ENCODE data around the gene GALNT18. TPM values are rescaled to one million over a fixed set of nuclear protein-coding genes. Genes with fewer than 3 reads are reported as not detected.

Gene GALNT18
- total RNA-seq, 1 experiment from 2014 or later, result 0.18 TPM

- no peak for DNase-seq (ENCODE audit: low spot score)
Observed at GRCh38 chr11:11313902-11314692, 307.7 kb downstream of the GALNT18 start.

GRCh38 chr11:11313426-11313825 is 308.4 kb downstream of the GALNT18 start:
- no peak for DNase-seq (ENCODE audit: low spot score)

GRCh38 chr11:11312738-11313137 is 309.1 kb downstream of the GALNT18 start:
- DNase-seq (ENCODE audit: low spot score), result no peak

- DNase-seq (ENCODE audit: low spot score), result no peak
Observed at GRCh38 chr11:11311169-11311568, 310.6 kb downstream of the GALNT18 start.

GRCh38 chr11:11309906-11310305 is 311.9 kb downstream of the GALNT18 start:
- DNase-seq (ENCODE audit: low spot score), result no peak

GRCh38 chr11:11308249-11308648 is 313.6 kb downstream of the GALNT18 start:
- no peak for DNase-seq (ENCODE audit: low spot score)

GRCh38 chr11:11306855-11307254 is 314.9 kb downstream of the GALNT18 start:
- no peak for DNase-seq (ENCODE audit: low spot score)

GRCh38 chr11:11304550-11304949 is 317.3 kb downstream of the GALNT18 start:
- DNase-seq (ENCODE audit: low spot score), result no peak

GRCh38 chr11:11302565-11302964 is 319.2 kb downstream of the GALNT18 start:
- no peak for DNase-seq (ENCODE audit: low spot score)

GRCh38 chr11:11301212-11301611 is 320.6 kb downstream of the GALNT18 start:
- DNase-seq (ENCODE audit: low spot score), result no peak

GRCh38 chr11:11297578-11297977 is 324.2 kb downstream of the GALNT18 start:
- DNase-seq (ENCODE audit: low spot score), result no peak

GRCh38 chr11:11296434-11296833 is 325.4 kb downstream of the GALNT18 start:
- DNase-seq (ENCODE audit: low spot score), result no peak

GRCh38 chr11:11294551-11294855 is 327.3 kb downstream of the GALNT18 start:
- no peak for DNase-seq (ENCODE audit: low spot score)

- no peak for DNase-seq (ENCODE audit: low spot score)
Observed at GRCh38 chr11:11293798-11294550, 327.8 kb downstream of the GALNT18 start.

- DNase-seq (ENCODE audit: low spot score), result no peak
Observed at GRCh38 chr11:11292839-11293238, 329.0 kb downstream of the GALNT18 start.

- DNase-seq (ENCODE audit: low spot score), result no peak
Observed at GRCh38 chr11:11291041-11292015, 330.5 kb downstream of the GALNT18 start.

- no peak for DNase-seq (ENCODE audit: low spot score)
Observed at GRCh38 chr11:11290354-11290753, 331.5 kb downstream of the GALNT18 start.

GRCh38 chr11:11289669-11290068 is 332.1 kb downstream of the GALNT18 start:
- DNase-seq (ENCODE audit: low spot score), result no peak

GRCh38 chr11:11288972-11289616 is 332.7 kb downstream of the GALNT18 start:
- DNase-seq (ENCODE audit: low spot score), result no peak

- no peak for DNase-seq (ENCODE audit: low spot score)
Observed at GRCh38 chr11:11284481-11284880, 337.3 kb downstream of the GALNT18 start.

GRCh38 chr11:11281626-11282025 is 340.2 kb downstream of the GALNT18 start:
- DNase-seq (ENCODE audit: low spot score), result no peak
